ENCODE data around the gene ACOT7. TPM values are rescaled to one million over a fixed set of nuclear protein-coding genes. Genes with fewer than 3 reads are reported as not detected.

The ACOT7 gene
- total and polyA plus RNA-seq, 2 of the 13 experiments (the other 11 are each of a cell fraction or from before 2014, with no cell fraction given), result 33.0 to 55.8 TPM

- no peak for TF ChIP-seq STAG1 (CRISPR knock-in tag; IDR thresholded peaks at IDR 0.05)
- TF ChIP-seq ZC3H4 (CRISPR knock-in tag; IDR thresholded peaks at IDR 0.05; ENCODE audit: borderline replicate concordance), result no peak
- no peak for TF ChIP-seq SAFB2 (CRISPR knock-in tag; IDR thresholded peaks at IDR 0.05; ENCODE audit: borderline replicate concordance, low read depth)
- no peak for TF ChIP-seq SETDB1 (CRISPR knock-in tag; IDR thresholded peaks at IDR 0.05; ENCODE audit: borderline replicate concordance)
- TF ChIP-seq ZNF646 (CRISPR knock-in tag; IDR thresholded peaks at IDR 0.05), result no peak
Measured at GRCh38 chr1:6272868-6273267, 120.7 kb downstream of the ACOT7 start (continued).

GRCh38 chr1:6272452-6272851 is 121.1 kb downstream of the ACOT7 start:
- POLR2A ChIA-PET, result no interaction called here

More at GRCh38 chr1:6272452-6272851, 121.1 kb downstream of the ACOT7 start:
- H3K4me3 ChIP-seq (replicated peaks in 1 of 3; ENCODE audit: insufficient read depth in 1 of 3, low read depth in 2 of 3, low read length in 3 of 3), result no peak overlapping the region
- no peak for FAIRE-seq
- no peaks in the 10 kb centered on the region for H3K27me3 ChIP-seq (ENCODE audit: control insufficient read depth in 1 of 2, insufficient read depth in 2 of 2, low read length in 2 of 2)
- H3K9me3 ChIP-seq (ENCODE audit: low read length), result no peaks in the 10 kb centered on the region
- H3K9ac ChIP-seq (ENCODE audit: insufficient read depth, low read depth, low read length), result no peak overlapping the region
- in situ Hi-C loops (cut with HindIII; ENCODE audit: extremely low pct_ligation_motif_present, low pct_unique_long_range_greater_than_20kb) (no loop called here), intact Hi-C loops (cut with micrococcal nuclease; ENCODE audit: unreplicated experiment) (no loop called here)
- 88% methylated on average over 5 of the region's 9 CpGs for WGBS (ENCODE audit: low lambda C conversion rate)
- no peak for DNase-seq (ENCODE audit: low spot score)
- no peak overlapping the region for H3K4me2 ChIP-seq (ENCODE audit: low read depth, low read length)
- no peak for ATAC-seq
- no peaks in the 10 kb centered on the region for H3K79me2 ChIP-seq (ENCODE audit: insufficient read depth, low read length)
- no TSS peak for BruUV-seq (replicated peaks)
- H4K20me1 ChIP-seq (ENCODE audit: insufficient read depth, low read length), result no peaks in the 10 kb centered on the region
- 0 out of 5 replicates have a peak, but pooled peaks cover 1 to 6% of the 10 kb centered on the region in 2 experiments for H3K36me3 ChIP-seq (replicated peaks in 1 of 2; ENCODE audit: control insufficient read depth in 1 of 2, insufficient read depth in 2 of 2, low read length in 2 of 2)
- H3K4me1 ChIP-seq (ENCODE audit: insufficient read depth, low read length), result no peaks in the 10 kb centered on the region
- CTCF ChIA-PET (ENCODE audit: low intra/inter-chr PET ratio, low total read pairs), result no interaction called here
- TF ChIP-seq MAX (IDR thresholded peaks at IDR 0.05) (no peak), ZNF451 (CRISPR knock-in tag; IDR thresholded peaks at IDR 0.05) (no peak), HNF4G (IDR thresholded peaks at IDR 0.05; ENCODE audit: borderline replicate concordance, low read depth, low read length) (no peak), HNF4G (CRISPR knock-in tag; IDR thresholded peaks at IDR 0.05; ENCODE audit: borderline replicate concordance, low read depth) (no peak), HNF4A (CRISPR knock-in tag; IDR thresholded peaks at IDR 0.05) (no peak), REXO4 (CRISPR knock-in tag; IDR thresholded peaks at IDR 0.05; ENCODE audit: borderline replicate concordance) (no peak), ZNF891 (CRISPR knock-in tag; IDR thresholded peaks at IDR 0.05) (no peak), NCOA5 (CRISPR knock-in tag; IDR thresholded peaks at IDR 0.05) (no peak), SMC3 (IDR thresholded peaks at IDR 0.05; ENCODE audit: low read length) (no peak), PLSCR1 (CRISPR knock-in tag; IDR thresholded peaks at IDR 0.05; ENCODE audit: borderline replicate concordance) (no peak), NKX3-1 (CRISPR knock-in tag; IDR thresholded peaks at IDR 0.05) (no peak), E2F1 (CRISPR knock-in tag; IDR thresholded peaks at IDR 0.05) (no peak)
- H2AFZ ChIP-seq (ENCODE audit: low read length), result no peak overlapping the region
- H3K27ac ChIP-seq (ENCODE audit: extremely low read length, insufficient read depth, low read length), result no peak overlapping the region

Data from HepG2 (cell line).